ENCODE results near the gene CDK16. TPM values are rescaled to one million over a fixed set of nuclear protein-coding genes. Genes with fewer than 3 reads are reported as not detected.

The CDK16 gene
- total RNA-seq, 1 experiment from 2014 or later, result 129 TPM

DNA sequence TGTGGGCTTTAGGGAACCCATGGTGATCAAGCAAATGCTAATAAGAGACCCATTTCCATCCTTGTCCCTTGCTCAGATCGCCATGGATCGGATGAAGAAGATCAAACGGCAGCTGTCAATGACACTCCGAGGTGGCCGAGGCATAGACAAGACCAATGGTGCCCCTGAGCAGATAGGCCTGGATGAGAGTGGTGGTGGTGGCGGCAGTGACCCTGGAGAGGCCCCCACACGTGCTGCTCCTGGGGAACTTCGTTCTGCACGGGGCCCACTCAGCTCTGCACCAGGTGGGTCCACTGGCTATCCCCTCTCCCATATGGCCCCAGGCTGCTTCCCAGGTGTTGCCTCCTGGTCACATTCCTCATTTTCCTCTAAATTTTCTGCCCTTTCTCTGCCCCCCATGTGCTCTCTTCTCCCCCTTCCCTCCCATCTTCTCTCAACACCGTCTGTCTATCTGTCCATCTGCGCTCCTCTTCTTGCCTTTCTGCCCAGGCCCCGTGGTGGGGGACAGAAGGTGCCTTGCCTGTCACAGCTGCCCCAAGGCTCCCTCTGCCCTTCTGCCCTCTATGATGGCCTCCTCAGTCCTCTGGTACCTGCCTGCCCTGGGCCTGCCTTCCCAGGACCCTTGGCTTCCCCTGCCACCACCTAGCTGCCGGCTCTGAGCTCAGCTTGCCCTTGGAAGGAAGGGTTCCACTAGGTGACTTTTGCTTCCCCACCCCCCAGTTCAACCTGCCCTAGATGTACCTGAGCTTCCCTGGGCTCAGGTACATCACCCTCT is 5.2 kb downstream of the CDK16 start:
- no TSS peak for BruUV-seq (replicated peaks)
- ChIA-PET POLR2A (no interaction called here), CTCF (interaction anchor here (1.3 kb wide), 1 partner anchor 89 kb away, joined by 5 read pairs; no protein-coding TSS in a partner anchor)
- peaks cover 15% of the 10 kb centered on the region for H3K4me1 Mint-ChIP-seq (ENCODE audit: low read depth, unreplicated experiment)
- Histone ChIP-seq H3K27me3 (replicated peaks; ENCODE audit: control insufficient read depth, insufficient read depth, low read length) (no peaks in the 10 kb centered on the region), H3K4me3 (ENCODE audit: low read depth, low read length) (no peak overlapping the region), H3K4me1 (no peaks in the 10 kb centered on the region), H3K9me3 (no peaks in the 10 kb centered on the region), H3K36me3 (ENCODE audit: control insufficient read depth, insufficient read depth, low read length) (peaks cover 2% of the 10 kb centered on the region; the same call in 1 of the 2 replicates)
- H3K9me3 Mint-ChIP-seq (ENCODE audit: unreplicated experiment), result no peaks in the 10 kb centered on the region
- no peak for DNase-seq
- H3K36me3 Mint-ChIP-seq (ENCODE audit: insufficient read depth, unreplicated experiment), result peaks cover 56% of the 10 kb centered on the region
- no peak overlapping the region for H3K27ac Mint-ChIP-seq (ENCODE audit: unreplicated experiment)
- no peaks in the 10 kb centered on the region for H3K27me3 Mint-ChIP-seq (ENCODE audit: insufficient read depth, unreplicated experiment)
- no peak overlapping the region for H3K4me3 Mint-ChIP-seq (ENCODE audit: unreplicated experiment)
- intact Hi-C loops (cut with micrococcal nuclease; ENCODE audit: unreplicated experiment), result no loop called here
- TF ChIP-seq, protein P1, sequence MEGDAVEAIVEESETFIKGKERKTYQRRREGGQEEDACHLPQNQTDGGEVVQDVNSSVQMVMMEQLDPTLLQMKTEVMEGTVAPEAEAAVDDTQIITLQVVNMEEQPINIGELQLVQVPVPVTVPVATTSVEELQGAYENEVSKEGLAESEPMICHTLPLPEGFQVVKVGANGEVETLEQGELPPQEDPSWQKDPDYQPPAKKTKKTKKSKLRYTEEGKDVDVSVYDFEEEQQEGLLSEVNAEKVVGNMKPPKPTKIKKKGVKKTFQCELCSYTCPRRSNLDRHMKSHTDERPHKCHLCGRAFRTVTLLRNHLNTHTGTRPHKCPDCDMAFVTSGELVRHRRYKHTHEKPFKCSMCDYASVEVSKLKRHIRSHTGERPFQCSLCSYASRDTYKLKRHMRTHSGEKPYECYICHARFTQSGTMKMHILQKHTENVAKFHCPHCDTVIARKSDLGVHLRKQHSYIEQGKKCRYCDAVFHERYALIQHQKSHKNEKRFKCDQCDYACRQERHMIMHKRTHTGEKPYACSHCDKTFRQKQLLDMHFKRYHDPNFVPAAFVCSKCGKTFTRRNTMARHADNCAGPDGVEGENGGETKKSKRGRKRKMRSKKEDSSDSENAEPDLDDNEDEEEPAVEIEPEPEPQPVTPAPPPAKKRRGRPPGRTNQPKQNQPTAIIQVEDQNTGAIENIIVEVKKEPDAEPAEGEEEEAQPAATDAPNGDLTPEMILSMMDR (IDR thresholded peaks at IDR 0.05; ENCODE audit: insufficient read depth in 1 of 2, low read depth in 1 of 2, low read length in 1 of 2, severe bottlenecking in 1 of 2, unreplicated experiment in 1 of 2), result no peak

DNA sequence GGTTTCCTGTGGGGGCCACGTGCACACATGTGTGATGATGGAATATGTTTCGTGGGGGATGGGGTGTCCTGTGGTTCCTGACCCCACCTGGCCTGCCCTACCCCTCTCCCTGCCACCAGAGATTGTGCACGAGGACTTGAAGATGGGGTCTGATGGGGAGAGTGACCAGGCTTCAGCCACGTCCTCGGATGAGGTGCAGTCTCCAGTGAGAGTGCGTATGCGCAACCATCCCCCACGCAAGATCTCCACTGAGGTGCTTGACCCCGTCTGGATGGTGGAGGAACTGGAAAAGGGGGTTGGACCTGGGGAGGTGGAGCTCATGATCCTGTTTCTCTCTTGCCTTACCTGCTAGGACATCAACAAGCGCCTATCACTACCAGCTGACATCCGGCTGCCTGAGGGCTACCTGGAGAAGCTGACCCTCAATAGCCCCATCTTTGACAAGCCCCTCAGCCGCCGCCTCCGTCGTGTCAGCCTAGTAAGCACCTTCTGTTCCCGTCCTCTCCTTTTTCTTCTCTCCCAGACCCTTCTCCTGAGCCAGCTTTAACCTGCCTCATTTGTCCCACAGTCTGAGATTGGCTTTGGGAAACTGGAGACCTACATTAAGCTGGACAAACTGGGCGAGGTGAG is 5.9 kb downstream of the CDK16 start:
- no TSS peak for BruUV-seq (replicated peaks)
- H3K4me3 ChIP-seq (ENCODE audit: low read depth, low read length), result no peak overlapping the region
- H3K36me3 Mint-ChIP-seq (ENCODE audit: insufficient read depth, unreplicated experiment), result peaks cover 57% of the 10 kb centered on the region
- no peaks in the 10 kb centered on the region for H3K9me3 Mint-ChIP-seq (ENCODE audit: unreplicated experiment)
- no peak for DNase-seq
- H3K36me3 ChIP-seq (ENCODE audit: control insufficient read depth, insufficient read depth, low read length), result peaks cover 2% of the 10 kb centered on the region; the same call in 1 of the 2 replicates
- no peak overlapping the region for H3K27ac Mint-ChIP-seq (ENCODE audit: unreplicated experiment)
- no peak overlapping the region for H3K4me3 Mint-ChIP-seq (ENCODE audit: unreplicated experiment)
- H3K4me1 Mint-ChIP-seq (ENCODE audit: low read depth, unreplicated experiment), result peaks cover 12% of the 10 kb centered on the region
- CTCF ChIA-PET, result interaction anchor here (1.3 kb wide), 1 partner anchor 88 kb away, joined by 5 read pairs; no protein-coding TSS in a partner anchor
- TF ChIP-seq, protein P1 (IDR thresholded peaks at IDR 0.05; ENCODE audit: insufficient read depth in 1 of 2, low read depth in 1 of 2, low read length in 1 of 2, severe bottlenecking in 1 of 2, unreplicated experiment in 1 of 2), result no peak
- H3K9me3 ChIP-seq, result no peaks in the 10 kb centered on the region
- intact Hi-C loops (cut with micrococcal nuclease; ENCODE audit: unreplicated experiment), result no loop called here
- no peaks in the 10 kb centered on the region for H3K27me3 Mint-ChIP-seq (ENCODE audit: insufficient read depth, unreplicated experiment)
- no peaks in the 10 kb centered on the region for H3K4me1 ChIP-seq
- POLR2A ChIA-PET, result no interaction called here
- H3K27me3 ChIP-seq (replicated peaks; ENCODE audit: control insufficient read depth, insufficient read depth, low read length), result no peaks in the 10 kb centered on the region

DNA sequence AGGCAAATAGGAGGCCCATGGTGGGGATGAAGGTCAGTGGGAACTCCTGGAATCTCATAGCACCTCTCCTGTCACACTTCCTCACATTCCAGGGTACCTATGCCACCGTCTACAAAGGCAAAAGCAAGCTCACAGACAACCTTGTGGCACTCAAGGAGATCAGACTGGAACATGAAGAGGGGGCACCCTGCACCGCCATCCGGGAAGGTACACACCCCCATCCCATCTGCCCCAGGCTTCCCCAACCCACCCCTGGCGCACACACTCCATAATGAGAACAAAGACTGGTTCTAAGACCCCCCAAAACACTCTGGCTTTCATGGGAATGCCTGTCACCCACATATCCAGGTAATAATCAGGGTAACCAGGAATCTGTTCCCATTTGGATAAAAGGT is 6.4 kb downstream of the CDK16 start:
- no peak for DNase-seq
- ChIA-PET CTCF (interaction anchor here (1.3 kb wide), 1 partner anchor 87 kb away, joined by 5 read pairs; no protein-coding TSS in a partner anchor), POLR2A (no interaction called here)
- intact Hi-C loops (cut with micrococcal nuclease; ENCODE audit: unreplicated experiment), result no loop called here
- Mint-ChIP-seq H3K36me3 (ENCODE audit: insufficient read depth, unreplicated experiment) (peaks cover 56% of the 10 kb centered on the region), H3K9me3 (ENCODE audit: unreplicated experiment) (no peaks in the 10 kb centered on the region), H3K27me3 (ENCODE audit: insufficient read depth, unreplicated experiment) (no peaks in the 10 kb centered on the region), H3K4me1 (ENCODE audit: low read depth, unreplicated experiment) (peaks cover 9% of the 10 kb centered on the region), H3K27ac (ENCODE audit: unreplicated experiment) (no peak overlapping the region), H3K4me3 (ENCODE audit: unreplicated experiment) (no peak overlapping the region)
- Histone ChIP-seq H3K4me1 (no peaks in the 10 kb centered on the region), H3K27me3 (replicated peaks; ENCODE audit: control insufficient read depth, insufficient read depth, low read length) (no peaks in the 10 kb centered on the region), H3K9me3 (no peaks in the 10 kb centered on the region), H3K4me3 (ENCODE audit: low read depth, low read length) (no peak overlapping the region), H3K36me3 (ENCODE audit: control insufficient read depth, insufficient read depth, low read length) (peaks cover 2% of the 10 kb centered on the region; the same call in 1 of the 2 replicates)
- BruUV-seq (replicated peaks), result no TSS peak
- TF ChIP-seq, protein P1 (IDR thresholded peaks at IDR 0.05; ENCODE audit: insufficient read depth in 1 of 2, low read depth in 1 of 2, low read length in 1 of 2, severe bottlenecking in 1 of 2, unreplicated experiment in 1 of 2), result no peak
